Superior temporal gyrus (tissue), 1 donor: ENCODE results near the gene MPC1L.
A peak's percentile ranks its signal among the peaks of the same experiment; 100 is the strongest.
"Not testable (repeated sequence)": the region's sequence is repeated elsewhere in the genome, so short reads cannot be mapped to it uniquely, and the experiment has no call there.

Source experiments
- DNase-seq: peaks from one replicate; pipeline ENCODE4 v3.0.0-alpha.2; 2016; ENCODE audit errors: extremely low spot score

The MPC1L gene

DNA sequence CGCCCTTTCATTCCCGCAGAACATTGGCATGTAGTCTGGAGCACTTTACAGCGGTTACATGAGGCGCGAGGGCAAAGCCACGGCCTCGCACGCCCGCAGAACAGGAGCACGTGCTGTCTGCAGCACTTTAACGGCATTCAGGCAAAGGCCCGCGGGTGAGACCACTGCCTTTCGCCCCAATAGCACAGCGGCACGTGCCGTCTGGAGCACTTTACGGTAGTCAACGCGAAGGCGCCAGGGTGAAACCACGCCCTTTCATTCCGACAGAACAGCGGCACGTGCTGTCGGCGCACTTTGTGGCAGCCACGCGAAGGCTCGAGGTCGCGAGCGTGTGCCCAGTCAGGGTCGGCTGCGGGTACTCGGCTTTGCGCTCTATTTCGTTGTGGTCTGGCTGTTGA, at the start of gene MPC1L:
Gene MPC1L (plus strand): TSS at position 290 of the 398 bp plus-strand sequence. CDS start 138 bp downstream, outside the sequence.
- no peak for DNase-seq

DNA sequence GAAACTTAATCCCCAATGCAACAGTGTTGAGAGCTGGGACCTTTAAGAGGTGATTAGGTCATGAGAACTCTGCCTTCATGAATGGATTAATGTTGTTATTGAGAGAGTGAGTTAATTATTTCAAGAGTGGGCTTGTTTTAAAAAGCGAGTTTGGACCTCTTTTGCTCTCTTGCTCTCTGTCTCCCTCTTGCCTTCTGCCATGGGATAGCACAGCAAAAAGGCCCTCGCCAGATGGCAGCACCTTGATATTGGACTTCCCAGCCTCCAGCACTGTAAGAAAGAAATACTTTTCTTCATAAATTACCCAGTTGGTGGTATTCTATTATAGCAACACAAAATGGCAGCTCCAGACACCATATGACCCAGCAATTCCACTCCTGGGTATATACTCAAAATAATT, 49.5 kb upstream of the MPC1L start:
- DNase-seq: no peak

DNA sequence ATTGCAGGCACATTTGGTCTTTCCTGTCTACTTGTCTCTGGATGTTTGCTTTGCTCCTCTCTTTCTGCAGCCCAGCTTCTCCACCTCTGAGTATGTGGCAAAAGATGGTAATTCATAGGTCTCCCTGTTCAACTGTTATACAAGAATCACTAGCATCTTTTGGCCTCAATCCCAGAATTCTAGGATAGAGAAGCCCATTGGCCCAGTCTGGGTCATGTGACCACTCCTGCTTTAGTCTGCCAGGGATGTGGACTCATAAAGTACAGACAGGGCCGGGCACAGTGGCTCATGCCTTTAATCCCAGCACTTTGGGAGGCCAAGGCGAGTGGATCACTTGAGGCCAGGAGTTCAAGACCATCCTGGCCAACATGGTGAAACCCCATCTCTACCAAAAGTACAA, 47.8 kb upstream of the MPC1L start:
- peak; percentile 67 for DNase-seq

DNA sequence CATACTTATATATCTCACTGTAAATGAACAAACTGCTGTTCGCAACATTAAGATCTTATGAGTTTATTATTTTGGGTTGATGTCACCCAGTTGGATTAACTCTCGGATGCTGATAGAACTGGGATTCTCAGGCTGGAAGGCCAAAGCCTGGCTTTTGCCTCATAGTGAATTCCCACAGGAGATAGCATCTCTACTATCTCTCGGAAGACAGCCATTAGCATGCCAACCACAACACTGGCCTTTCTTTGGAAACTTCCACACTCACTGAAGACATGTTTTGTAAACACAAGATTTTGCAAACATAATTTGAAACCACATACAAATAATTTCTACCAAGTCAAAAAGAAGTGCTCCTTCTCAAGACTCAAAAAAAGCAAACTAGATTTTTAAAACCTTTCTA, 46.9 kb upstream of the MPC1L start:
- DNase-seq: no peak

DNA sequence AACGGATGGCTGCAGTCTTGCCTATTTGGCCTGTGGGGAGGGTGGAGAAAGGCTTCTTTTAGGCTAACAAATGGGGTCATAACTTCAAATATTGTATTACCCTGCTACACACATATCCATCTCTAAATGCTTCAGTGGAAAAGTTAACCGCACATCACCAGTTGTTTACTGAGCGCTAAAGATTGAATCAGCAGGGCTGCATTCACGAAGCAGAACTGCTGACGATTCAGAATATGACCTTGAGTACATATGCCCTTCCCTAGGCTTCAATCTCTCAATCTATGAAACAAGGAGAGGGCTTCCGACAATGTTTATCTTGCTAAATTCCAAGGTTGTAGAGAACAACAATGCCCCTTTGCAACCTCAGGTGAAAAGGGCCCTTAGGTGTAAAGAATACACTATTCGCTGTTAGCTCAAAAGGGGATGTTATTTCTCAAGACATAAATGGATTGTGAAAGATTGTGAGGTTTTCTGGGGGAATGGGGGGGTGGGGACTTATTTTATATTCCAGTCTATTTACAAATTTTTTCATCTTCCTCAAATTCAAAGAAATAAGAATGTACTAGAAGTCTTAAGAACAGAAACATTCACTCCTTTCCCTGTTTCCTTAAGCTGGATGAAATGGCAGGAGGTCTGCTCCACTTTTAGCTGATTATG, 45.1 kb upstream of the MPC1L start:
- no peak for DNase-seq

DNA sequence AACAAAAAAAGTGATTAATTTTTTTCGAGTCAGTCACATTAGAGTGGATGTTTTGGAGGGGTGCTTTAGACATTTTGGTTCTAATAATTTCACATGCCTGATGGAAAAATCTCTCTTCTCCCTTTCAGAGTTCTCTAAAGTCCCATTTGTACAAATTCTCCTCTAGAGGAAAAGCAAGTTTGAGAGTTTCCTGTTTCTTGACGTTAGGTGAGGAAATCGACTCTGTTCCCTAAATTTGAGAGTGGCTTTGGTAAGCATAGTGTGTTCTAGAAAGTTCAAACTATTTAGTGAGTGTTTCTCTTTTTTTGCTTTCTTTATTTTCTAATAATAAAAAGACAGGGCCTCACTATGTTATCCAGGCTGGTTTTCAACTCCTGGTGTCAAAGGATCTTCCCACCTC, 44.1 kb upstream of the MPC1L start:
- DNase-seq: no peak

DNA sequence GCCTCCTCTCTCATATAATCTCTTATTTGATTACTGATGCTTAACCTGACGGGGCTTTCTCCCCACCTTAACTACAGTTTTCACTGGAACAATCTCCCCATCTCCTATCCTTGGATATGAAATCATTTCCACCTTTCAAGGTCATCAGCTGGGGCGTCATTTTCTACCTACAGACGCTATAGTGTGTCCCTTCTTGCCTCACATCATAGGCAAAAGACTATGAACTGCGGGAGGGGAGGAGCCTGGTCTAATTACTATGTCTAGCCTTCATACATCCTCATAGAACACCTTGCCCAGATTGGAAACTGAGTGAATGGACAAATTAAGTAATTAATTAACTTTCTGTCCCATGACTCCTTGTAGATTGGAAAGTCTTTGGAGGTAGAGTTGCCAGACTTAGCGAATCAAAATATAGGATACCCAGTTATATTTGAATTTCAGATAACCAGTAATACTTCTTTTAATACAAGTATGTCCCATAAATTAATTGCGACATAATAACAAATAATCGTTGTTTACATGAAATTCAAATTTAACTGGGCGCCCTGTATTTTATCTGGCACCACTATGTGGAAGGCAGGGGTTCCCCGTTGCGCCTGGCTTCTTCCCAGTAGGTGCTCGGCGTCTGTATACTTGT, 43.2 kb upstream of the MPC1L start:
- peak; percentile 8 for DNase-seq

DNA sequence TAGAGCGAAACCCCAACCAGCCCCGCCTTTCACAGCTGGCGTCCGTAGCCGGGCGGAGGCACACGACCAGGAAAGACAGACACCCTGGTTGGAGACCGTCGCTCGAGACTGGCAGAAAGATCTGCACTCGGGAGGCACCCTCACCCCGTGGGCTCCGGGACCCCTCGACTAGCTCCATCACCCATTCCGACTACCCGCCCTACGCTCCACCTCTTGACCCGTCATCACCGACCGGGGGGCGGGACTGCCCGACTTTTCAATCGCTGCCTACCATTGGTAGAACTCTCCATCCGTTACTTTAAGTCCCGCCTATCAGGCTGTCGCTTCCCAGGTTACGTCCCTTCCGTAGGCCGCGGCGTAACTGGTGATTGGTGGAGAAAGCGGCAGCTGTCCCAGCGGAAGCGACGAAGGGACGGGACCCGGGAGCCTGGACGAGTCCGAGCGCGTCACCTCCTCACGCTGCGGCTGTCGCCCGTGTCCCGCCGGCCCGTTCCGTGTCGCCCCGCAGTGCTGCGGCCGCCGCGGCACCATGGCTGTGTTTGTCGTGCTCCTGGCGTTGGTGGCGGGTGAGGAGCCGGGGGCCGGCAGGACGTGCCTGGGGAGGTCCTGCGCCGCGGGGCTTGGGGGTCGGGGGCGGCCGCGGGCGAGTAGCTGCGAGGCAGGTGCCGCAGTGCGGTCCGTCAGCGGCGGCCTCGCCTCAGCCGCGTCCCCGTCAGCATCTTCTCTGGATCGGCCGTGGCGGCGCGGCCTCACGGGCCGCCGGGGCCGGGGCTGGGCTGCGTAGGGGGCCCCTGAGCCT, 42.5 kb upstream of the MPC1L start, which contains the start of gene ATP6AP2:
Gene ATP6AP2 (plus strand): TSS at position 434 of the 799 bp plus-strand sequence. CDS start 96 bp downstream, at position 530.
- peak; percentile 96 for DNase-seq

DNA sequence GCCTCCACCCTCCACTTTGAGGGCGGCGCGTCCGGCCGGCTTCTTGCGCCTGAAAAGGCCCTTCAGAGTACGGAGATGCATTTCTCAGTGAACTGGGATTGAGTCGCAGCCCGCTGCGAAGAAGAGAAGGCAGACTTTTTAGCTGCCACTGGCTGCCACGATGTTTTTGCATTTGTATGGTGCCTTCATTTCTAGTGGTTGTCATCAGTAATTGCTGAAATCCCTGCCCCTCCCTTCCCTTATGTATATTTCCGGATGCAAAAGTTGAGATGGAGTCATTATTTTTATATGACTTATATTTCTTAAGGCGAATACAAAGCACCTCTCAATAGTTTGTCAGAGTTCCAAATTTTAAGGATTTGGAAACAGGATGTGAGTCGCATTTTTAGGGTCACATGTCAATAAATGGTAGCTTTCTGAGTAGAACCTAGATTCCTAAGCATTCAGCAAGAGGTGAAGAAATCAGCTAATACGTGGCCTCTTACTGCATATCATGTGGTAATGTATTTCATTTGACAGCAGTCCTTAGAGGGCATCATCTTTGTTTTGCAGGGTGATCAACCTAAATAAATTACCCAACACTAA, 41.8 kb upstream of the MPC1L start:
- DNase-seq: no peak

DNA sequence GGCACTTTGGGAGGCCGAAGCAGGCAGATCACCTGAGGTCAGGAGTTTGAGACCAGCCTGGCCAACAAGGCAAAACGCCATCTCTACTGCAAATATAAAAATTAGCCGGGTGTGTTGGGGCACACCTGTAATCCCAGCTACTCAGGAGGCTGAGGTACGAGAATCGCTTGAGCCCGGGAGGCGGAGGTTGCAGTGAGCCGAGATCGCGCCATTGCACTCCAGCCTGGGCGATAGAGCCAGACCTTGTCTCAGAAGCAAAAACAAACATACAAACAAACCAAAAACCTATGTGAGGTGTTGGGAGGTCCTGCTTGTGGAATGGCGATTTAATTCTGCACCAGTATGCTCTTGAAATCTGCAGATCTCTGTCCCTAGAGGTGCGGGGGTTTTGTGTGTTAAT, 41.0 kb upstream of the MPC1L start:
- not testable (repeated sequence) for DNase-seq

DNA sequence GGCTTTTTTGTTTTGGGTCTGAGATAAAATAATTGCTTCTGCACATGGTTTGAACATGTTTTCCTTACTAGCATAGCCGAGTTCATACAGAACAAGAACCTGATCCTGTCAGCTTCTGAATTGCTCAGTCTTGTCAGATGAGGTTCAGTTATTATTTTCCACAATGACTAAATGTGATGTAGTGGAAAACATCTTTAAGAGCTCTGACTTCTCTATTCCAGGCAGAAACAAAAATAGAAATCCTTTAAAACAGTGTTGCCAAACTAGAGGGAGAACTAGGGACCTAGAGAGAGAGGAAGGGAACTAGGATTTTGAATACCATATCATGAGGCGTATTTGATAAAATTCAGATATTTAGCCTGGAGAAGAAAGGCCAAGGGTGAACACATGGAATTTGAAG, 40.4 kb upstream of the MPC1L start:
- DNase-seq: no peak

DNA sequence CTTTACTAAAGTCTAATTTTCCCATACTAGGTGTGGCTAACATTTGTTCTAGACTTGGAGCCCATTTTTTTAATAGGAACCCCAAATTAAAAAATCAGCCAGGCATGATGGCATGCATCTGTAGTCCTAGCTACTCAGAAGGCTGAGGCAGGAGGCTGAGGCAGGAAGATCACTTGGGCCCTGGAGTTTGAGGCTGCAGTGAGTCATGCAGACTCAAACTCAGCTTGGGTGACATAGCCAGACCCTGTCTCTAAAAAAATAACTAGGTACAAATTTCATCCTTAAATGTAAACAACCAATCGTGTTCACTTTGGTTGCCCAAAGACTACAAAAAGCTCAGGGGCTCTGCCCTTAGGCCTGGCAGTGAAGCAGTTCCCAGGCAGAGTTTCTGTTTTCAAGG, 35.6 kb upstream of the MPC1L start:
- DNase-seq: not testable (repeated sequence)

DNA sequence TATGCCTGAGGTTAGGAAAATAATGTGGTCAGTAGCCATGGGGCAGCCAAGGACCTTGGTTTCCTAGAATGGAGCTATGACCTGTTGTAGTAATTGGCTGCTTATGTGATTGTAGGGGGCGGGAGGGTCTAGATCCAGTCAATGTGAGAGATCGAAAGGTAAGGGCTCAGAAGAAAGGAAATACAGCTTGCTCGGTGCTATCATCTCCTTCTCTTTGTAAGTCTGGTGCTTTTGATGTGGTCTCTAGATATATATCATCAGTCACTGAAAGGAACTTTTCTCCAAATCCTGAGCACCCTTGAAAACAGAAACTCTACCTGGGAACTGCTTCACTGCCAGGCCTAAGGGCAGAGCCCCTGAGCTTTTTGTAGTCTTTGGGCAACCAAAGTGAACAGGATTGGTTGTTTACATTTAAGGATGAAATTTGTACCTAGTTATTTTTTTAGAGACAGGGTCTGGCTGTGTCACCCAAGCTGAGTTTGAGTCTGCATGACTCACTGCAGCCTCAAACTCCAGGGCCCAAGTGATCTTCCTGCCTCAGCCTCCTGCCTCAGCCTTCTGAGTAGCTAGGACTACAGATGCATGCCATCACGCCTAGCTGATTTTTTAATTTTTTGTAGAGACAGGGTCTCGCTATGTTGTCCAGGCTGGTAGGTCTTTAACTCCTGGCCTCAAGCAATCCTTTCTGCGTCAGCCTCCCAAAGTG, 33.5 kb upstream of the MPC1L start:
- DNase-seq: not testable (repeated sequence)

DNA sequence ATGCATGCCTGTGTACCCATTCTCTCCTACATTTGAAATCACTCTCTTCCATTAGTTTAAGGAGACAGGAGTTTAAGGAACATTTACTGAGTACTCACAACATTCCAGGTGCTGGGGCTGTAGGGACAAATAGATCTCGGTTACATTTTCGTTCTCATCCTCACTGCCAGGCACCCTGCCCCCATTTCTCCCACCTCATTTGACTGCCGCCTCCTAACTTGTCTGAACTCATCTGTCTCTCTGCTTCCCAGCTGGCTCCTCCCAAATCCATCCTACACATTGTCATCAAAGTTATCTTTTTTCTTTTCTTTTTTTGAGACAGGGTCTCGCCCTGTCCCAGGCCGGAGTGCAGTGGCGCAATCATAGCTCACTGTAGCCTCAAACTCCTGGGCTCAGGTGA, 19.8 kb upstream of the MPC1L start:
- DNase-seq: no peak

DNA sequence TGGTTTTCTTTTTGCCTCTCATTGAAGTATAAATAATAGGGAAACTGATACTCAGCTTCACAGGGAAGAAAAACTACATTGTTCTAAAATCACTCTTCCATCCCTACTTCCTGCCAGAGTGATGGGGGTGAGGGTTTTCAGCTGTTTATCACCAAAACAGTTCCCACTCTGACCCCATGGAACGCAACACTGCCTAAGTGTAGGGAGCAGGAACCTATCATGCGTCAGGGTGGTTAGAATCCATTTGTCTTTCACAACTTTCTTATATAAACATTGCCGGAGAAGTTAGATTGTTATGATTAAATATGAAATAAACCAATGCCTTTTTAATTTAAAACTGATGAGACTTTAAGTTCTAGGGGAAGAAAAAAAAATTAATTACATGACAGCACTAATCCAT, 15.8 kb upstream of the MPC1L start:
- no peak for DNase-seq

DNA sequence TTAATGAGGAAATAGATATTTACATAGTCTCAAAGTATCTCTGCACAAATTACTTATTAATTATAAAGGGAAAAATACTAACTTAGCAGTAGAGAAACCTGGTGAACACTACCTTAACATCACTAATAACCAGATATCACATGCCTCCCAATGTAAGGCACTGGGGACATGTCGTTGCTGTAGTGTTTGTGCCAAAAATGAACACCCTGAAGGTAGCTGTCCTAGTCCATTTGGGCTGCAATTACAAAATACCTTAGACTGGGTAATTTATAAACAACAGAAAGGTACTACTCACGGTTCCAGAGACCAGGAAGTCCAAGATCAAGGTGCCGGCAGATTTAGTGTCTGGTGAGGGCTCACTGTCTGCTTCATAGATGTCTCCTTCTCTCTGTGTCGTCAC, 10.7 kb upstream of the MPC1L start:
- DNase-seq: no peak

DNA sequence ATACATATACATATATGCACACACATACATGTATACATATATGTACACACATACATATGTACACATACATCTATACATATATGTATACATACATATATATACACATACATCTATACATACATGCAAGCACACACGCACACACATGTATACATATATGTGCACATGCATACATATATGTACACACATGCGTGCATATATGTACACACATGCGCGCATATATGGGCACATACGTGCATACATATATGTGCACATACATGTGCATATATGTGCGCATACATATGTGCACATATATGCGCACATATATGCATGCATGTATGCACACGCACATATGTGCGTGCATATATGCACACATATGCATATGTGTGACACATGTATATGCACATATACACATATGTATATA, 7.3 kb upstream of the MPC1L start:
- no peak for DNase-seq

DNA sequence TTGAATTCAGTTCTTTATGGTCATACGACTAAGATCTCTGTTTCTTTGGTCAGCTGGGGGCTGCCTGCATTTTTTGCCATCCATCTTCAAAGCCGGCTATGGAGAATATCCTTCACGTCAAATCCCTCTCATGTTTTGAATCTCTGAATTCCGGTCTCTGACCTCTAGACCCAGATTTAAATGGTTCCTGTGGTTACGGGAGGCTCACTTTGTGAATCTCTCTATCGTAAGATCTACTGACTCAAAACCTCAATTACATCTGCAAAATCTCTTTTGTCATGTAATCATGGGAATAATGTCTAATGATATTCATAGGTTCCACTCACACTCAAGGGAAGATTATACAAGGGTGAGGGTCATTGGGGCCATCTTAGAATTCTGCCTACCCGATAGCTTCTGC, 5.7 kb upstream of the MPC1L start:
- no peak for DNase-seq

DNA sequence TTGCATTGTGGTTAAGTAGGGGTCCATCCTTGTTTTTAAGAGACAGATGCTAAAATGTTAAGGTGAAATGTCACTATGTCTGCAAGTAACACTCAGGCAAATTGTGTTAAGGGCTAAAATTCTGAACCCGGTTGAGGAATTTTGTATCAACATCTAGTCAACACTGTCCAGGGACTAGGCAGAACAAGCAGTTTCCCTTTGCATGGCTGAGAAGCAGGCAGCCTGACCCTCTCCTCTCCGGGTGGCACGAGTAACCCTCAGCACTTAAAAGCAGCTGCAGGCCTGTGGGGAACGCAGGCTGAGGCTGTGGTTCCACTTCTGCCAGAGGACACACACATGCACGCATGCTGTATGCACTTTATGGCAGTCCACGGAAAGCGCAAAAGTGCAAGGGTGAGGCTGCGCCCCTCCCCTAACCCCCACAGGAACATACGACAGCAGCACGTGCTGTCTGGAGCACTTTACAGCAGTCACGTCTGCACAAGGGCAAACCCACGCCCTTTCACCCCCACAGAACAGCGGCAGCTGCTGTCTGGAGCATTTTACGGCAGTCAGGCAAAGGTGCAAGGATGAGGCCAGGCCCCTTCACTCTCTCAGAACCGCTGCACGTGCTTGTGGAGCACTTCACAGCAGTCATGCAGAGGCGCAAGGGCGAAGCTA, 619 bp upstream of the MPC1L start:
- no peak for DNase-seq

DNA sequence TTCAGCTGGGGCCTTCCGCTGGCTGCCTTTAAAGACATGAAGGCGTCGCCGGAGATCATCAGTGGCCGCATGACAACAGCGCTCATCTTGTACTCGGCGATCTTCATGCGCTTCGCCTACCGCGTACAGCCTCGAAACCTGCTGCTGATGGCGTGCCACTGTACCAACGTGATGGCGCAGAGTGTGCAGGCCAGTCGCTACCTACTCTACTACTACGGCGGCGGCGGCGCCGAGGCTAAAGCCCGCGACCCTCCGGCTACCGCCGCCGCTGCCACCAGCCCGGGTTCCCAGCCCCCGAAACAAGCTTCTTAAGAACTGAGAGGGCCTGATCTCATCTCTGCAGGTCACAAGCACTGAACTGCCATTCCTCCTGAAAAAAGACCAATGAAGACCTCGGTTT, 437 bp downstream of the MPC1L start:
- no peak for DNase-seq

DNA sequence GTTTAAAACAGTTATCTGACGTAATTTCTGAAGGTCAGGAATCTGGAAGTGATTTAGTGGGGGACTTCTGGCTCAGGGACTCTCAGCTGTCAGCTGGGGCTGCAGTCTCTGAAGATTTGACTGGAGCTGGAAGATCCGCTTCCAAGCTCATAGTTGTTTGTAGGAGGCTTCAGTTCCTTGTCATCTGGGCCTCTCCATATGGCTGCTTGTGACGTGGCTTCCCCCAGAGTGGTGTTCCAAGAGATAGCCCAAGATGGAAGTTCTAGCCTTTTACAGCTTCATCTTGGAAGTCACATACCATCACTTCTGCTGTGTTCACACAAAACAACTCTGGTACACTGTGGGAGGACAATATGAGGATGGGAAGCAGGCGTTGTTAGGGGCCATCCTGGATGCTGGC, 2.1 kb downstream of the MPC1L start:
- DNase-seq: no peak
